DOHH2 (cell line): ENCODE results near the gene CAMSAP2.

ENCODE experiments used
- CTCF ChIP-seq: fragments of 200-600 bp; sonication (generic); IDR thresholded peaks from one replicate; pipeline ENCODE4 v1.5.1; 2014; ENCODE audit warnings: antibody characterized with exemption, mild to moderate bottlenecking, low read depth, low read length; ENCODE audit not compliant: poor library complexity, severe bottlenecking
- EZH2phosphoT487 ChIP-seq: fragments of 200-600 bp; sonication (generic); IDR thresholded peaks from 2 replicates; pipeline ENCODE4 v1.6.1; 2017; ENCODE audit warnings: borderline replicate concordance, mild to moderate bottlenecking, antibody characterized with exemption, low read length, moderate library complexity, mixed read lengths

DNA sequence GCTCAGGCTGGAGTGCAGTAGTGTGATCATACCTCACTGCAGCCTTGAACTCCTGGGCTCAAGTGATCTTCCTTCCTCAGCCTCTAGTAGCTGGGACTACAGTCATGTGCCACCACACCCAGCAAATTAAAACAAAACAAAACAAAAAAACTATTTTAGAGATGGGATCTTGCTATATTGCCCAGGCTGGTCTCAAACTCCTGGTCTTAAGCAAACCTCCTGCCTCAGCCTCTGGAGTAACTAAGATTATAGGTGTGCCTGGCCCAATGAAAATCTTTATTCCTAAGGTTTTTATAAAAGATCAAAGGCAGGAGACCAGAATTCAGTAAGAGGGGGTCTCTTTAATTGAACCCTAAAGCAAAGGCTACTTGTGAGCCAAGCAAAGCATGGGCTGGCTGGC lies 166.1 kb downstream of the CAMSAP2 start:
- TF ChIP-seq EZH2phosphoT487 (no peak), CTCF (no peak)
